Heart right ventricle (tissue), 16 donors: ENCODE measurements around the gene MMP23B. TPM values are rescaled to one million over a fixed set of nuclear protein-coding genes. Genes with fewer than 3 reads are reported as not detected.
A peak's percentile ranks its signal among the peaks of the same experiment; 100 is the strongest.

Experiments
- ATAC-seq, 8 donors: fragments of 200-7000 bp; cut with Tn5 transposase; one replicate each; pipeline ENCODE4 v1.9.1; 2020; ENCODE audit warnings: mild to moderate bottlenecking in 8 of 8, moderate library complexity in 8 of 8, moderate number of reproducible peaks in 1 of 8
- DNase-seq, 2 donors: peaks; one replicate each; pipeline ENCODE4 v3.0.0-alpha.2; 2020
- H3K27ac ChIP-seq, 10 donors: fragments of 200-600 bp; sonication (generic) in 2 of 10; one replicate each; pipeline versions ENCODE4 v1.5.0 to v1.8.0; 2020 to 2022; ENCODE audit warnings: mild to moderate bottlenecking in 3 of 10
- H3K27me3 ChIP-seq, 7 donors: fragments of 200-600 bp; one replicate each; pipeline ENCODE4 v1.8.0; 2021 to 2022; ENCODE audit warnings: mild to moderate bottlenecking in 2 of 7
- H3K36me3 ChIP-seq, 9 donors: fragments of 200-600 bp; sonication (generic) in 1 of 9; one replicate each; pipeline versions ENCODE4 v1.5.0 to v1.8.0; 2020 to 2022; ENCODE audit warnings: mild to moderate bottlenecking in 2 of 9
- H3K4me1 ChIP-seq, 9 donors: fragments of 200-600 bp; sonication (generic) in 1 of 9; one replicate each; pipeline versions ENCODE4 v1.5.0 to v1.8.0; 2020 to 2022; ENCODE audit warnings: mild to moderate bottlenecking in 4 of 9
- H3K4me3 ChIP-seq, 10 donors: fragments of 200-600 bp; sonication (generic) in 2 of 10; one replicate each; pipeline versions ENCODE4 v1.5.0 to v1.8.0; 2020 to 2022; ENCODE audit warnings: mild to moderate bottlenecking in 7 of 10, moderate library complexity in 2 of 10
- H3K9me3 ChIP-seq, 11 donors: fragments of 200-600 bp in 10 of 11; sonication (generic) in 2 of 11; one replicate each; pipeline versions ENCODE4 v1.5.0 to v1.8.0; 2013 to 2022; ENCODE audit warnings: mild to moderate bottlenecking in 2 of 11, control low read depth in 1 of 11, moderate library complexity in 1 of 11
- CTCF ChIP-seq, 9 donors: fragments of 200-600 bp; sonication (generic) in 2 of 9; IDR thresholded peaks; one replicate each; pipeline versions ENCODE4 v1.5.0 to v1.8.0; 2021 to 2022; ENCODE audit warnings: antibody characterized with exemption in 9 of 9, mild to moderate bottlenecking in 5 of 9, moderate library complexity in 1 of 9
- WGBS, 2 donors: extraction: QIAGEN DNeasy Blood & Tissue Kit; methylation state at CpG; one replicate each; pipeline ENCODE4 v1.1.7; 2013; ENCODE audit warnings: inconsistent platforms in 1 of 2; 5-methylcytosine and 5-hydroxymethylcytosine counted together
- intact Hi-C, 10 donors: fragments of 100-400 bp; cut with DNase I; formaldehyde crosslinking; loops; one replicate each; pipeline versions ENCODE4 v1.11.1 to v1.14.2; 2022
- long read RNA-seq, 3 donors: library from polyadenylated mRNA; unstranded; transcript quantifications; one replicate each; pipeline ENCODE4 v2.0.0, GENCODE V29; 2020 to 2021
- polyA plus RNA-seq, 2 donors: library from polyadenylated mRNA; stranded (reverse); fragments of 200-250 nt; gene quantifications; one replicate each; pipeline ENCODE4 v1.2.3, GENCODE V29; 2013
- total RNA-seq, 10 donors: library from RNA; stranded (reverse); fragmentation: NEBNext Ultra II Directional in 3 of 10; extraction: Animal tissue kit (Norgen Biotek cat#: 25700) in 3 of 10; gene quantifications; one replicate each; pipeline versions ENCODE4 v1.2.1 to v1.2.4, GENCODE V29; 2021 to 2023
- donor health status: Arrhythmogenic right ventricular cardiomyopathy.
- donor health status: ischemic (EF 13 %, LVEDD 7.1; RV severe dilation, severe dysfunction).
- donor health status: healthy with polysubstance abuse.
- donor health status: DM: no; HTN: yes; CAD: no.
- donor health status: DM: no; HTN: no; CAD: no.
- donor health status: ischemic (EF 25% LVEDD 6.9; RV normal size, moderate dysfunction).
- donor health status: ischemic (EF 25% LVEDD 5.7; RV mildly dilated, moderate dysfunction).
- donor health status: healthy.
- donor health status: DM: yes; HTN: yes; CAD: no.
- donor health status: Ischemic cardiomyopathy.
- donor health status: ischemic (EF 35%, LVEDD 5.7; RV mildly dilated, moderate dysfunction).
- donor health status: nonischemic (EF 11% LVEDD 7.7; RV severe dilation, severe dysfunction).
- donor health status: DM: yes; HTN: yes; CAD: no.
- donor health status: PGD.
- donor health status: ischemic (EF 29% LVEDD 5.4; RV normal size, mild dysfunction).
- donor health status: nonischemic (EF 23%, LVEDD 6.1; RV moderate dilation, normal function).

The MMP23B gene
- total RNA-seq = 10 to 100 TPM; 21.5 to 87.0 (median 63.1) TPM
- polyA plus RNA-seq = 100 to 1,000 TPM in 1 of 2 donors, 10 to 100 TPM in 1; 14.2 to 113 TPM
- long read RNA-seq, donor 1, transcript MMP23B-201 (8 exons, 1,326 nt) = major isoform, 7 of 32 reads
- long read RNA-seq, donor 1, partial matches to known transcripts = 9 of 32 reads
- long read RNA-seq, donor 1, other reads (novel, unspliced or antisense) = 12 of 32 reads
- long read RNA-seq, donor 2, partial matches to known transcripts = 7 of 27 reads
- long read RNA-seq, donor 2, other reads (novel, unspliced or antisense) = 13 of 27 reads
- long read RNA-seq, donor 3, partial matches to known transcripts = 1 of 1 reads
- long read RNA-seq, donor 3, other reads (novel, unspliced or antisense) = 0 of 1 reads

GRCh38 chr1:1631782-1632420, at the start of gene MMP23B:
Gene MMP23B (plus strand): TSS chr1:1632173. CDS start chr1:1632219, 46 bp downstream.
- H3K27me3 ChIP-seq = peaks cover 0 to 41% (median 15%) of the 10 kb centered on the region in 7 donors
- peak in 1 of 2 donors; percentile 41 for DNase-seq
- H3K9me3 ChIP-seq = no peaks in the 10 kb centered on the region
- peak within 1 kb of the TSS; percentile 52 to 92 (median 82) for H3K27ac ChIP-seq
- TF ChIP-seq CTCF (IDR thresholded peaks at IDR 0.05) = no peak
- ATAC-seq = peak; percentile 1 to 24 (median 8)
- WGBS, 2 donors = 6 to 12% methylated on average over 36 to 48 of the region's 48 CpGs
- intact Hi-C loops = no loop called here
- H3K4me1 ChIP-seq = peaks cover 0 to 18% (median 8%) of the 10 kb centered on the region in 9 donors
- peak within 1 kb of the TSS in 9 of 10 donors; percentile 19 to 47 (median 45) for H3K4me3 ChIP-seq
- H3K36me3 ChIP-seq = peaks cover 0 to 34% (median 15%) of the 10 kb centered on the region in 9 donors

- ATAC-seq = no peak
- Histone ChIP-seq H3K36me3 (no peaks in the 10 kb centered on the region), H3K27me3 (peaks cover 0 to 47% (median 19%) of the 10 kb centered on the region in 7 donors), H3K4me1 (no peaks in the 10 kb centered on the region), H3K27ac (no peak overlapping the region), H3K4me3 (no peak overlapping the region), H3K9me3 (no peaks in the 10 kb centered on the region)
- intact Hi-C loops = no loop called here
- WGBS, 2 donors = 72 to 79% methylated on average over 9 of the region's 9 CpGs
- TF ChIP-seq CTCF (IDR thresholded peaks at IDR 0.05) = no peak
- DNase-seq = no peak
Measured at GRCh38 chr1:1582585-1583346, 49.2 kb upstream of the MMP23B start.

- intact Hi-C loops = no loop called here
- Histone ChIP-seq H3K27me3 (peaks cover 0 to 51% (median 23%) of the 10 kb centered on the region in 7 donors), H3K27ac (no peak overlapping the region), H3K9me3 (no peaks in the 10 kb centered on the region), H3K4me3 (no peak overlapping the region), H3K36me3 (no peaks in the 10 kb centered on the region), H3K4me1 (no peaks in the 10 kb centered on the region)
- peak in 1 of 8 donors; percentile 14 for ATAC-seq
- TF ChIP-seq CTCF (IDR thresholded peaks at IDR 0.05) = no peak
- 84 to 86% methylated on average over 23 of the region's 23 CpGs for WGBS, 2 donors
- DNase-seq = no peak
Measured at GRCh38 chr1:1583347-1584010, 48.5 kb upstream of the MMP23B start.

- no peak for TF ChIP-seq CTCF (IDR thresholded peaks at IDR 0.05)
- 84 to 89% methylated on average over 12 to 13 of the region's 13 CpGs for WGBS, 2 donors
- Histone ChIP-seq H3K36me3 (no peaks in the 10 kb centered on the region), H3K4me3 (no peak overlapping the region), H3K4me1 (no peaks in the 10 kb centered on the region), H3K27ac (no peak overlapping the region), H3K27me3 (peaks cover 0 to 36% (median 12%) of the 10 kb centered on the region in 7 donors), H3K9me3 (no peaks in the 10 kb centered on the region)
- ATAC-seq = no peak
- intact Hi-C loops = no loop called here
- no peak for DNase-seq
Measured at GRCh38 chr1:1591452-1591851, 40.5 kb upstream of the MMP23B start.
